ENCODE measurements around the gene RASGRP3. TPM values are rescaled to one million over a fixed set of nuclear protein-coding genes. Genes with fewer than 3 reads are reported as not detected.

Gene RASGRP3
- total and polyA plus RNA-seq, 9 of the 15 experiments (the other 6 are each of a cell fraction or from before 2014, with no cell fraction given): 0.18 to 1.7 (median 1.2) TPM

DNA sequence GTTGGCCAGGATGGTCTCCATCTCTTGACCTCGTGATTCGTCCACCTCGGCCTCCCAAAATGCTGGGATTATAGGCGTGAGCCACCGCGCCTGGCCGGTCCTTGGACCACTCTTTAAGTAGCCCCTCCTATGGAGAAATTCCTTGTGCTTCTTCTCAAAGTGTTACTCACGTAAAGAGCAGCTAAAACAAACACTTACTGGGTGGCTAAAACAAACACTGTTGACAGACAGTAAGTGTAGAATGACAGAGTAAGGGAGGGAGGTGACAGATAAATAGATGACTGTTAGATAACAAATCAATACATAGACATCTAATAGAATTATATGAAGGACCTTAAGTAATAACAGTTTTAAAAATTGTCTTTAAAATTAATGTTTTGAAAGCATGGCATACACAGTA is 40.9 kb upstream of the RASGRP3 start:
- Histone ChIP-seq H3K27ac (ENCODE audit: extremely low read depth, low read depth, low read length) (no peak overlapping the region), H3K36me3 (ENCODE audit: control insufficient read depth, insufficient read depth, low read length) (no peaks in the 10 kb centered on the region), H3K9me3 (replicated peaks; ENCODE audit: control insufficient read depth, insufficient read depth, low read depth, low read length) (no peaks in the 10 kb centered on the region), H3K4me2 (ENCODE audit: insufficient read depth, low read length) (no peak overlapping the region), H2AFZ (ENCODE audit: low read depth, low read length) (no peak overlapping the region), H3K9ac (ENCODE audit: insufficient read depth in 1 of 2, low read depth in 2 of 2, low read length in 2 of 2) (no peak overlapping the region), H4K20me1 (replicated peaks; ENCODE audit: control insufficient read depth, insufficient read depth, low read length) (no peaks in the 10 kb centered on the region), H3K27me3 (ENCODE audit: control insufficient read depth in 2 of 2, insufficient read depth in 2 of 2, low read length in 2 of 2) (no peaks in the 10 kb centered on the region), H3K9me1 (ENCODE audit: control insufficient read depth, insufficient read depth, low read length) (no peaks in the 10 kb centered on the region), H3K4me3 (no peak overlapping the region), H3K79me2 (ENCODE audit: control insufficient read depth, insufficient read depth, low read length) (no peaks in the 10 kb centered on the region), H3K4me1 (replicated peaks in 1 of 2; ENCODE audit: control insufficient read depth in 2 of 2, insufficient read depth in 2 of 2, low read length in 2 of 2) (peaks cover 0 to 10% of the 10 kb centered on the region in 2 experiments; a peak in 2 of 5 replicates)
- WGBS (ENCODE audit: insufficient coverage, low coverage, missing lambda C conversion rate): 10% methylated on average over 8 of the region's 8 CpGs
- no TSS peak for BruUV-seq (replicated peaks)
- ChIA-PET CTCF (ENCODE audit: low intra/inter-chr PET ratio) (no interaction called here), POLR2A (no interaction called here)
- intact Hi-C loops (cut with micrococcal nuclease): no loop called here
- ATAC-seq: no peak
- TF ChIP-seq, protein P1, sequence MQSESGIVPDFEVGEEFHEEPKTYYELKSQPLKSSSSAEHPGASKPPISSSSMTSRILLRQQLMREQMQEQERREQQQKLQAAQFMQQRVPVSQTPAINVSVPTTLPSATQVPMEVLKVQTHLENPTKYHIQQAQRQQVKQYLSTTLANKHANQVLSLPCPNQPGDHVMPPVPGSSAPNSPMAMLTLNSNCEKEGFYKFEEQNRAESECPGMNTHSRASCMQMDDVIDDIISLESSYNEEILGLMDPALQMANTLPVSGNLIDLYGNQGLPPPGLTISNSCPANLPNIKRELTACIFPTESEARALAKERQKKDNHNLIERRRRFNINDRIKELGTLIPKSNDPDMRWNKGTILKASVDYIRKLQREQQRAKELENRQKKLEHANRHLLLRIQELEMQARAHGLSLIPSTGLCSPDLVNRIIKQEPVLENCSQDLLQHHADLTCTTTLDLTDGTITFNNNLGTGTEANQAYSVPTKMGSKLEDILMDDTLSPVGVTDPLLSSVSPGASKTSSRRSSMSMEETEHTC (IDR thresholded peaks at IDR 0.05): no peak
- TF ChIP-seq ZFP1 (CRISPR knock-in tag; IDR thresholded peaks at IDR 0.05): no peak
- TF ChIP-seq SMAD3 (CRISPR knock-in tag; conservative IDR thresholded peaks at IDR 0.05): no peak
- no peak for TF ChIP-seq MXI1 (IDR thresholded peaks at IDR 0.05; ENCODE audit: low read depth, low read length)
- TF ChIP-seq L3MBTL2 (IDR thresholded peaks at IDR 0.05): no peak
- no peak for TF ChIP-seq POLR3G (IDR thresholded peaks at IDR 0.05; ENCODE audit: extremely low read depth, insufficient read length, insufficient replicate concordance)
- in situ Hi-C loops (cut with MboI): no loop called here
- FAIRE-seq: no peak
- DNase-seq (ENCODE audit: extremely low read depth in 1 of 4, low spot score in 3 of 4): no peak

All from K562 (cell line).